T47D (cell line): ENCODE data around the gene ANP32E.

Source experiments
- DNase-seq, 2 experiments: peaks; one replicate each; pipeline versions ENCODE4 v3.0.0 to v3.0.0-alpha.2; 2011 to 2012; ENCODE audit warnings: low read depth in 1 of 2, low spot score in 1 of 2
- JUND ChIP-seq: IDR thresholded peaks from 2 replicates; pipeline ENCODE4 v1.6.1; 2012; ENCODE audit warnings: low read depth
- in situ Hi-C: cut with HindIII; loops from 2 replicates; pipeline ENCODE4 v1.10.0; 2016; ENCODE audit warnings: low sequenced_read_pairs, low pct_unique_long_range_greater_than_20kb

ANP32E gene

GRCh38 chr1:150183061-150183460 lies 52.9 kb downstream of the ANP32E start:
- no peak for DNase-seq
- in situ Hi-C loops, result no loop called here
- no peak for TF ChIP-seq JUND

DNA sequence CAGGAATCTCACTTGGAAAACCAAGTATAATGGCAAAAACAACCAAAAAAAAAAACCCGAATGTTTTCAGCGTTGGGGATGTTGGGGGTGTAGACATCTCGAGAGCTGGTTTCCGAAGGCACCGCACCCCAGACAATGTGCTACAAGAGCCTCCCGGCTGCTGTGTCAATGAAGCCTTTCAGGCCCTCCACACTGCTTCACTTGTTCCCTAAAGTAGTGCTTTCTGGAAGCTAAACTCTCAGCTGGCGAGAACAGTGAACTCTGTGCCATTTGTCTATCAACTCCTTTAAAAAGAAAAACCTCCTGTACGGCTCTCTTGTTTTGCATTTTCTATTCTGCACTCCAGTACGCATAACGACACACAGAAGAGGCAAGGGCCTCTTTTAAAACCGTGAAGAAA lies 53.7 kb downstream of the ANP32E start:
- no peak for DNase-seq
- in situ Hi-C loops, result no loop called here
- no peak for TF ChIP-seq JUND

- TF ChIP-seq JUND, result no peak
- DNase-seq, result no peak
- in situ Hi-C loops, result no loop called here
These were observed 55.4 kb downstream of the ANP32E start for GRCh38 chr1:150180474-150180873.

GRCh38 chr1:150179867-150180266 lies 56.0 kb downstream of the ANP32E start:
- TF ChIP-seq JUND, result no peak
- in situ Hi-C loops, result no loop called here
- DNase-seq, result no peak

GRCh38 chr1:150178548-150178947 lies 57.4 kb downstream of the ANP32E start:
- TF ChIP-seq JUND, result no peak
- in situ Hi-C loops, result no loop called here
- no peak for DNase-seq

DNA sequence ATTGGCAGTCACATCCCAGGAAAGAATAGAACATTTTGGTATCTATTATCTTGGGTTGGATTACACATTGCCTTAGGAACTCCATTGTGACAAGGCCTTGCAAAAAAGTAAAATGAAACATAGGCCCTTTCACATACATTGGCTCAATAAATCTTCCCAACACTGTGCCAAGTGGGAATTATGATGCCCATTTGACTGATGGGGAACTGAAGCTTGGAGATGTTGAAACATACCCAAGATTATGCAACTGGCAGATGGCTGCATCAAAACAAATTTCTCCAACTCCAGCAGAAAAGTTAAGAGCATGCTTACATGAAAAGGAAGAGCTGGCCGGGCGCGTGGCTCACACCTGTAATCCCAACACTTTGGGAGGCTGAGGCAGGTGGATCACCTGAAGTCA lies 59.3 kb downstream of the ANP32E start:
- in situ Hi-C loops, result no loop called here
- no peak for TF ChIP-seq JUND
- DNase-seq, result no peak

DNA sequence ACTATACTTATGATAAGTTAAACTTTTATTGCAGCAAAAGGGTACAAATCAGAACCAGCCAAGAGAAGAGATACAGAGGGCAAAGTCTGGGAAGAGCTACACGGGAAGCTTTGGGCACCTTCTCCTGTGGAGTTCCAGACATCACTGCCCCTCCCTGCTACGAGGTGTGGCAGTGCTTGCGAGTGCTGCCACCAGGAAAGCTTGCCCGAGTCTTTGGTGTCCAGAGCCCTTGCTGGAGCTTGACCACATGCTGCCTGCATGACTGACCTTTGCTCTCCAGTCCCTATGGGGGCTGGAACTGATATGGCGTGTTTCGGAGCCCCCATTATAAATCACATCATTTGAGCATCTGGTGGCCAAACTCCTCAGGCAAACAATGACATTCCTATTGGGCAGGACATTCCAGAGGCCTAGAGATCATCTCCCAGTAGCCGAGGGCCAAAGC lies 62.7 kb downstream of the ANP32E start:
- no peak for TF ChIP-seq JUND
- DNase-seq, result no peak
- in situ Hi-C loops, result no loop called here

DNA sequence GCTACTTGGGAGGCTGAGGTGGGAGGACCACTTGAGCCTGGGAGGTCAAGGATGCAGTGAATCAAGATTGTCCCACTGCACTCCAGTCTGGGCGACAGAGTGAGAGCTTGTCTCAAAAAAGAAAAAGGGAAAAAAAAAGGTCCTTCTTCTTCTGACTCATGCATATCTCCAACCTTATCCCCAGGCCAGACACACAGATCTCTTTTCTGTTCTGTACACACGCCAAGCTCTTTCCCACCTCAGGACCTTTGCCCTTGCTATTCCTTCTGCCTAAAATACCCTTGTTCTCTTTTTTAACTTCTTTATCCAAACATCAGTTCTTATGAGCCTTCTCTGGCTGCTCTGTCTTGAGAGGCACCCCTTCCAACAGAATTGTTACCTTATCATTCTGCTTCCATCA lies 64.1 kb downstream of the ANP32E start:
- in situ Hi-C loops, result no loop called here
- no peak for DNase-seq
- TF ChIP-seq JUND, result no peak

DNA sequence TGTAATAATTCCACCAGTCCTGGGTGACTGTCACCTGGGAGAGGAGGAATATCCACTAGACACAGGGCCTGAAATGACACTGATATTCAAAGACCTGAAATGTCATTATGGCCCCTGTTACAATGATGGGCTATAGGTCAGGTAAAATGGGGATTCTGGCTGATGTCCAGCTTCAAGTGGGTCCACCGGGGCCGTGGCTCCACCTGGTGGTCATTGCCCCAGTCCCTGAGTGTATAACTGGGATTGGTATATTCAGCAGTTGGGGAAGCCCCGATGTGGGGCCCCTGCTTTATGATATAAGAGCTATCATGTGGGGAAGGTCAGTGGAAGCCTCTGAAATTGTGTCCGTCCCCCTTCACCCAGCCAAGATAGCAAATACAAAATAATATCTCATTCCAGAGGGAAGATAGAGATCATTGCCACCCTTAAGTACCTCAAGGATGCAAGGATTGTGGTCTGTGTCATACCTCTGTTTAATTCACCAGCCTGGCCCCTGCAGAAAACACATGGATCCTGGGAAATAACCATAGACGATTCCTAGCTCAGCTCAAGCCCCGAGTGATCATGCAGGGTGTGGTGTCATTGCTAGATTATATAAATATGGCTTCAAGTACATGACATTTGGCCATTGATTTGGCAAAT lies 66.8 kb downstream of the ANP32E start:
- TF ChIP-seq JUND, result no peak
- DNase-seq, result peak; percentile 66 to 71
- in situ Hi-C loops, result no loop called here
